ENCODE results near the gene PDP2.

Gene PDP2

DNA sequence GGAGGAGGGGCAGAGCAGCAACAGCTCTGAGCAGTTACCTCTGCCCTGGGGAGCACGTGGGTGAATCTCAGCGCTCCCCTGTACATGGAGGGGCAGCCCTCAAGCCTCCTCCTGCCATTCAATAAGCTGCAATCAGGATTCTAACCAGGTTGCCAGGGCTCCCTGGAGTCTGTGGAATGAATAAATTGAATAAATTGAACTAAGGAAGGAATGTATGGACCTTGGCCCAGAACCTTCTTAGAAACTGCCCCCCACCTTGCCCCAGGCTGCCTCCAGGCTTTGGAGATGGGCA is 39.9 kb downstream of the PDP2 start:
- Histone ChIP-seq H3K27me3 (replicated peaks; ENCODE audit: control insufficient read depth, insufficient read depth, low read length) (peaks cover 2% of the 10 kb centered on the region; the same call in 1 of the 2 replicates), H3K4me3 (replicated peaks; ENCODE audit: low read depth, low read length) (no peak overlapping the region), H3K36me3 (ENCODE audit: control insufficient read depth, insufficient read depth, low read length) (no peaks in the 10 kb centered on the region)
- no peak for DNase-seq (ENCODE audit: extremely low read depth, insufficient read length)
- TF ChIP-seq, protein P1, sequence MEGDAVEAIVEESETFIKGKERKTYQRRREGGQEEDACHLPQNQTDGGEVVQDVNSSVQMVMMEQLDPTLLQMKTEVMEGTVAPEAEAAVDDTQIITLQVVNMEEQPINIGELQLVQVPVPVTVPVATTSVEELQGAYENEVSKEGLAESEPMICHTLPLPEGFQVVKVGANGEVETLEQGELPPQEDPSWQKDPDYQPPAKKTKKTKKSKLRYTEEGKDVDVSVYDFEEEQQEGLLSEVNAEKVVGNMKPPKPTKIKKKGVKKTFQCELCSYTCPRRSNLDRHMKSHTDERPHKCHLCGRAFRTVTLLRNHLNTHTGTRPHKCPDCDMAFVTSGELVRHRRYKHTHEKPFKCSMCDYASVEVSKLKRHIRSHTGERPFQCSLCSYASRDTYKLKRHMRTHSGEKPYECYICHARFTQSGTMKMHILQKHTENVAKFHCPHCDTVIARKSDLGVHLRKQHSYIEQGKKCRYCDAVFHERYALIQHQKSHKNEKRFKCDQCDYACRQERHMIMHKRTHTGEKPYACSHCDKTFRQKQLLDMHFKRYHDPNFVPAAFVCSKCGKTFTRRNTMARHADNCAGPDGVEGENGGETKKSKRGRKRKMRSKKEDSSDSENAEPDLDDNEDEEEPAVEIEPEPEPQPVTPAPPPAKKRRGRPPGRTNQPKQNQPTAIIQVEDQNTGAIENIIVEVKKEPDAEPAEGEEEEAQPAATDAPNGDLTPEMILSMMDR (IDR thresholded peaks at IDR 0.05; ENCODE audit: insufficient read depth, low read length, poor library complexity, severe bottlenecking), result no peak

DNA sequence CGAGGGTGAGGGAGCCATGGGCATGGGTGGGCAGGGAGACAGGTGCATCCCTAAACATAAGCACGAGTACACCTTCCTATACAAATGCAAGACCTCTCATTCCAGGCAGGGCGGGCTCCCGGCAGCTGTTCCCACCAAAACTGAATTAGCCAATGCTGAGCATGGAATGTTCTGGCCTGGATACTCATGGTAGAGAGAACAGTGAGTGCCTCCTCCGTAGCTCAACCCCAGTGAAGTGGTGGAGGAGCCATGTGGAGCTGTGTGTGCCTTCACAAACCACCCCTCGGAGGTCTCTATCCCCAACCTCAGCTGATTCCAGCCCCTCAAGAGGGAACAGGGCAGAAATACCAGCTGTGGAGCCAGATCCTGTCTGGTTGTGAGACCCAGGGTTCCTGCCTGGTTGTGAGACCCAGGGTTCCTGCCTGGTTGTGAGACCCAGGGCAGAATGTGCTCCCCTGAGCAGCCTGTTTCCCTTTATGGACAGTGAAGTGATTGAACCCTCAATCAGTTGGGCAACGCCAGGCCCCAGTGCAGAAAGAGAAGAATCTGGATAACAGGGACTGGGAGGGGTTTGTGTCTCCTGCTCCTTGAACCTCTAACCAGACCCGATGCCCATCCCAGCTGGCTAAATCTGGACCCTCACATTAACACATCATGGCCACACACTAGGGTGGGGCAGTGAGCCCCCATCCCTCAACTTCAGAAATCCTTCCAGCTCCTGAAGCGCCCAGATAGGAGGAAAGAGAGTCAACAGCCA is 40.8 kb downstream of the PDP2 start:
- TF ChIP-seq, protein P1 (IDR thresholded peaks at IDR 0.05; ENCODE audit: insufficient read depth, low read length, poor library complexity, severe bottlenecking), result no peak
- Histone ChIP-seq H3K4me3 (replicated peaks; ENCODE audit: low read depth, low read length) (no peak overlapping the region), H3K27me3 (replicated peaks; ENCODE audit: control insufficient read depth, insufficient read depth, low read length) (peaks cover 2% of the 10 kb centered on the region; the same call in 1 of the 2 replicates), H3K36me3 (ENCODE audit: control insufficient read depth, insufficient read depth, low read length) (no peaks in the 10 kb centered on the region)
- no peak for DNase-seq (ENCODE audit: extremely low read depth, insufficient read length)

- H3K27me3 ChIP-seq (replicated peaks; ENCODE audit: control insufficient read depth, insufficient read depth, low read length), result peaks cover 2% of the 10 kb centered on the region; the same call in 1 of the 2 replicates
- H3K4me3 ChIP-seq (replicated peaks; ENCODE audit: low read depth, low read length), result no peak overlapping the region
- DNase-seq (ENCODE audit: extremely low read depth, insufficient read length), result no peak
- H3K36me3 ChIP-seq (ENCODE audit: control insufficient read depth, insufficient read depth, low read length), result no peaks in the 10 kb centered on the region
- TF ChIP-seq, protein P1 (IDR thresholded peaks at IDR 0.05; ENCODE audit: insufficient read depth, low read length, poor library complexity, severe bottlenecking), result no peak
These were observed 41.6 kb downstream of the PDP2 start for GRCh38 chr16:66921729-66922450.

GRCh38 chr16:66923247-66923731 is 43.0 kb downstream of the PDP2 start:
- no peak overlapping the region for H3K4me3 ChIP-seq (replicated peaks; ENCODE audit: low read depth, low read length)
- H3K27me3 ChIP-seq (replicated peaks; ENCODE audit: control insufficient read depth, insufficient read depth, low read length), result peaks cover 2% of the 10 kb centered on the region; the same call in 1 of the 2 replicates
- TF ChIP-seq, protein P1 (IDR thresholded peaks at IDR 0.05; ENCODE audit: insufficient read depth, low read length, poor library complexity, severe bottlenecking), result no peak
- H3K36me3 ChIP-seq (ENCODE audit: control insufficient read depth, insufficient read depth, low read length), result no peaks in the 10 kb centered on the region
- no peak for DNase-seq (ENCODE audit: extremely low read depth, insufficient read length)

GRCh38 chr16:66923866-66924265 is 43.6 kb downstream of the PDP2 start:
- Histone ChIP-seq H3K27me3 (replicated peaks; ENCODE audit: control insufficient read depth, insufficient read depth, low read length) (peaks cover 2% of the 10 kb centered on the region; the same call in 1 of the 2 replicates), H3K36me3 (ENCODE audit: control insufficient read depth, insufficient read depth, low read length) (no peaks in the 10 kb centered on the region), H3K4me3 (replicated peaks; ENCODE audit: low read depth, low read length) (no peak overlapping the region)
- TF ChIP-seq, protein P1 (IDR thresholded peaks at IDR 0.05; ENCODE audit: insufficient read depth, low read length, poor library complexity, severe bottlenecking), result no peak
- DNase-seq (ENCODE audit: extremely low read depth, insufficient read length), result no peak

Data from GM06990 (cell line).